Keratinocyte (primary cell): ENCODE results near the gene PRRC2B.

ENCODE experiments used
- EZH2 ChIP-seq: IDR thresholded peaks from one replicate; pipeline ENCODE4 v1.6.1; 2012; ENCODE audit warnings: inconsistent platforms, mild to moderate bottlenecking, low read length, moderate library complexity
- TF ChIP-seq, protein P1 (sequence below), 3 experiments: IDR thresholded peaks in 1 of 3; conservative IDR thresholded peaks in 1 of 3; optimal IDR thresholded peaks in 1 of 3; 2 replicates in 2 of 3; 3 replicates in 1 of 3; pipeline versions ENCODE3 to v1.5.1; 2011; ENCODE audit warnings: low read length in 3 of 3, mild to moderate bottlenecking in 3 of 3, moderate library complexity in 2 of 3, control low read depth in 1 of 3, inconsistent platforms in 1 of 3; ENCODE audit not compliant: insufficient read depth in 2 of 3; ENCODE audit errors: extremely low read depth in 1 of 3

DNA sequence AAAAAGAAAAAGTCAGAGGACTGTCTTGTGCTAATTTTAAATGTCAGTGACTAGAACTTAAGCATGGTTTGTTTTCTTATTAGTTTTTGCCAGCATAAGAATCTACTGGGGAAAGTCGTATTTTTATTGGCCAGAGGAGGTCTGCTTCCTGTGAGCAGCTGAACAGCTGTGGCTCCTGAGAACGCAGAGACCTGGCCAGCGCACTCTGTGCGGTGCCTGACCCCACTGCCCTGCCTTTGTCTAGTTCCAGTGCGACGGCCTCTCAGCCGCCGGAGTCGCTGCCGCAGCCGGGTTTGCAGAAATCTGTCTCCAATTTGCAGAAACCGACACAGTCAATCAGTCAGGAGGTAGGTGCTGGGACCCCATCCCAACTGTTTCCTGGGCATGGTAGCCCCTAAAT, 42.5 kb downstream of the PRRC2B start:
- TF ChIP-seq, protein P1, sequence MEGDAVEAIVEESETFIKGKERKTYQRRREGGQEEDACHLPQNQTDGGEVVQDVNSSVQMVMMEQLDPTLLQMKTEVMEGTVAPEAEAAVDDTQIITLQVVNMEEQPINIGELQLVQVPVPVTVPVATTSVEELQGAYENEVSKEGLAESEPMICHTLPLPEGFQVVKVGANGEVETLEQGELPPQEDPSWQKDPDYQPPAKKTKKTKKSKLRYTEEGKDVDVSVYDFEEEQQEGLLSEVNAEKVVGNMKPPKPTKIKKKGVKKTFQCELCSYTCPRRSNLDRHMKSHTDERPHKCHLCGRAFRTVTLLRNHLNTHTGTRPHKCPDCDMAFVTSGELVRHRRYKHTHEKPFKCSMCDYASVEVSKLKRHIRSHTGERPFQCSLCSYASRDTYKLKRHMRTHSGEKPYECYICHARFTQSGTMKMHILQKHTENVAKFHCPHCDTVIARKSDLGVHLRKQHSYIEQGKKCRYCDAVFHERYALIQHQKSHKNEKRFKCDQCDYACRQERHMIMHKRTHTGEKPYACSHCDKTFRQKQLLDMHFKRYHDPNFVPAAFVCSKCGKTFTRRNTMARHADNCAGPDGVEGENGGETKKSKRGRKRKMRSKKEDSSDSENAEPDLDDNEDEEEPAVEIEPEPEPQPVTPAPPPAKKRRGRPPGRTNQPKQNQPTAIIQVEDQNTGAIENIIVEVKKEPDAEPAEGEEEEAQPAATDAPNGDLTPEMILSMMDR (optimal IDR thresholded peaks at IDR 0.05 in 1 of 3, IDR thresholded peaks at IDR 0.05 in 1 of 3, conservative IDR thresholded peaks at IDR 0.05 in 1 of 3; ENCODE audit: extremely low read depth in 1 of 3, insufficient read depth in 2 of 3, low read length in 3 of 3), result no peak
- TF ChIP-seq EZH2, result no peak
